HG03103 (cell line): ENCODE data around the gene PDZD2.
"Not testable (repeated sequence)": the region's sequence is repeated elsewhere in the genome, so short reads cannot be mapped to it uniquely, and the experiment has no call there.

Source experiments
- ATAC-seq: cut with Tn5 transposase; IDR thresholded peaks from one replicate; pipeline ENCODE4 v1.9.1; 2021; ENCODE audit warnings: low read depth; ENCODE audit not compliant: unreplicated experiment

Gene PDZD2

GRCh38 chr5:32022638-32023037 lies 383.7 kb downstream of the PDZD2 start:
- no peak for ATAC-seq

DNA sequence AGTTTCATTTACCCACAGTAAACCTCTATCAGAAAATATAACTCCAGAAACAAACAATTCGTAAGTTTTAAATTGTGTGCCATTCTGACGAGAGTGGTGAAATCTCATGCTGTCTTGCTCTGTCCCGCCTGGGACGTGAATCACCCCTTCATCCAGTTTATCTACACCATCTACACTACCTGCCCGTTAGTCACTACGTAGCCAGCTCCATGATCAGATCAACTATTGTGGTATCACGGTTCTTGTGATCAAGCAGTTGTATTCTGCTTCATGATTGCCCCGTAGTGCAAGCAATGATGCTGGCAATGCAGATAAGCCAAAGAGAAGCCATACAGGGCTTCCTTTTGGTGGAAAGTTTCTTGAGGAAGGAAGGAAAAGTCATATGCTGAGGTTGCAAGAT lies 384.9 kb downstream of the PDZD2 start:
- ATAC-seq = no peak

DNA sequence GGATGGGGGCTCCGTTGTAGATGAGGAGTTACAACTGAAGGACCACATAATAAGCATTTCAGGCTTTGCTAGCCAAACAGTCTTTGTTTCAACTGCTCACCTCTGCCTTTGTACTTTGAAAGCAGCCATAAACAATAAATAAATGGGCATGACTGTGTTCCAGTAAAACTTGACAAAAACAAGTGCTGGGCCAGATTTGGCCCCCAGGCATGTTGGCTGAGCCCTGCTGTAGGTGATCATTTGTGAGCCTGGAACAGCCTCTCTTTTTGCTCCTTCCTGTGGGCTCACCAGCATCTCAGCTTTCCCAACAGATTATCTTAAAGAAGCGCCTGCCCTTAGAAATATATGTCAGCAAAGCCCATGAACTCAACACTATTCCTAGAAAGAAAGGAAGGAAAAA lies 385.8 kb downstream of the PDZD2 start:
- ATAC-seq = no peak

DNA sequence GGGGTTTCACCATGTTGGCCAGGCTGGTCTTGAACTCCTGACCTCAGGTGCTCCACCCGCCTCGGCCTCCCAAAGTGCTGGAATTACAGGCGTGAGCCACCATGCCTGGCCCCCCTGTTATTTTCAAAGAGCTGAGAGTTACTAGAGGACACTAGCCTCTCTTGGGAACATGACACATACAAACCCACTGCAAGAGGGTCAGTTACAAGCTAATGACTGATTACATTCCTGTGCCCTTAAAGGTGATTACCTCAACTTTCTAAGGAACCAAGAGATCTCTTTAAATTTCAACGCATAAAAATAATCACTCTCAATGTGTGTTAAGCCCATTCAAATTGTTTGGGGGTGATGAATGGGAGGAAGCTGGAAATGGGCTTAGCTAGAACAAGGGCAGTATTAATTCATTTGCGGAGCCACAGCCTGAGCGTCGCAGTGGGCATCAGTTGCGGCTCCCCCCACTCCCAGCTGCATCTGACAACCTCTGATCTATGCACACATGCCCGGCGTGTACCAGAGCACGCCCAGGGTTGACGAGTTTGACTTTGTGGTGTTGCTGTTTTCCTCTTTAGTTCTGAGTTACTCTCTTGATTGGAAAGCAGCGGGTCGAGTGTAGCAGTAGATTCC lies 388.3 kb downstream of the PDZD2 start:
- no peak for ATAC-seq

DNA sequence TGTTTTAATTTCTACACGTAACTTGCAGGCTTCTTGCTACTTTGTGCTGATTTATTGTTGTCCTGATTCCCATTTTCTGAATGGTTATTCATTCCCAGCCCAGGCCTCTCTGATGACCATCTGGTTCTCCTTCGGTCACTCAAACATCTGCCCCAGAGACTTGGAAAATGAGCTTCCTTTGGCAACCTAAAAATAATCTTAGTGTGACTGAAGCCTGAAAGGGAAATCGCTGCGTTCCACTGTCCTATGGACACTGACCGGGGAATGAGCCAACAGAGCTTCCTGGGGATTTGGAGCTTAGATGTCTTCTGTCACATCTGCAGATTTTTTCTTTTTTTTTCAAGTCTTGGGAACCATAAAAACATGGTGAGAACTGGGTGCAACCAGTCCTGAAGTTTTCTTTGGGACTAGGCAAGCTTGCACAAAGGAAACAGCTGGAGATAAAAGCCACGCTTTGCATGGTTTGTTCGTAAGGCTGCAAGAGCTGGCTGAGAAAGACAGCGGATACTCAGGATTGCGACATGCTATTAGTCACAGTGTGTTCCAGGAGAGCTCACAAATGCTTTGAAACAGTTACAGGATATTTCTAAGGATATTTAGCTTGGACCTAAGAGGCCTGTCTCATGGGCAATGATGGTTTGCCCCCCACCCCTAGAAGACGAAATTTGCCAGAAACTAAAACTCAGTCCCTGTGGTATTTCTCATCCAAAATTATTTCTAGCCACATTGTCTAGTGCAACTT lies 389.0 kb downstream of the PDZD2 start:
- ATAC-seq = no peak

DNA sequence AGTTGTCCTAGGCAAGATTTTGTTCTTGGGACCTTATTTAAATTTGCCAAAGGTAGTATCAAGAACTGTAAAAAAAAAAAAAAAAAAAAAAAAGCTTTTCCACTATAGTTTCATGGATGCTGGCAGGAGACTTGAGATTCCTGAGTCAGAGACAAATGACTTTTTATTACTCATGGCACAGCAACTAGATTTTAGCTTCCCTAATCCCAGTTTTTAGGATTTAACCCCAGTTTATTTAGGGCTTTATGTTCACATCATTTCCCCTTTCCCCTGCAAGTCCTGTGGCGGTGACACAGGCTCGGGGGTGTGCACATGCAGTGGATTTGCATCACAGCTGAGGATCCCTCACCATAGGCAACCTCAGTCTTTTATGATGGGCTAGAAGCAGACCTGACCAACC lies 390.3 kb downstream of the PDZD2 start:
- ATAC-seq = no peak

GRCh38 chr5:32029781-32030180 lies 390.9 kb downstream of the PDZD2 start:
- no peak for ATAC-seq

- no peak for ATAC-seq
These were observed 391.3 kb downstream of the PDZD2 start for GRCh38 chr5:32030222-32030621.

DNA sequence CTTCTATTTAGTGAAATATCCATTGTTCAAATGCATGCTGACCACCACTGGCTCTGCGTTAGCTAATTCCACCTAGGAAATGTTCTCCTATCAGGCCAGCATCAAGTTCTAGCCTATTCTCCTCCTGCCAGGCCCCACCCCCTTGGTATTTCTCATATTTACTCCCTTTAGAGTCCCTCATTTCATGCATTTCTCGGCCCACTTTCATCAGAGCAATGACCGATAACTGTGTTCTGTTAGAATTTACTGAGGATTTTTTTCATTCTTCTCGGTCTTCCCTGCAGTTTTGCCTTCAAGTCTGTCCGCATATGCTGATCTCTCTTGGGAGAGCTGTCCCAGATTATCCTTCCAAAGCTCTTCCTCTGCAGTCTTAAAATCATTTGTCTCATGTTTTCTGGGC lies 391.8 kb downstream of the PDZD2 start:
- no peak for ATAC-seq

DNA sequence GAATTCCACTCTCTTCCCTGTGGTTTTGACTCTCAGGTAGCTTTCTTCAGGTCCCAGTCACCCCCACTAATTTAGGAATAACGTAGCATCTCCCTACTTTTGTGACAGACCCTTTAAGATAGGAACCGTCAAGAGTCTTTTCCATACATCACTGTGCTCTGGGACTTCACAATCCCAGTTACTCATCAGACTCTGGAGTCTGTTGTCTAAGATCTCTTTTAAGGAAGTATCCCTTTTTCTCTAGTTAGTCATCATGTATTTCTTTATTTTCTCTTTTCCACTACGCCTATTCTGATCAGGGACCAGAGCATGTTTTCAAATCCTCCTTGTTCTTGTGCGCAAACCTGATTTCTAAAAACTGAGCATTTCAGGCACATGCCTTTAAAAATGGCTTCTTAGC lies 392.2 kb downstream of the PDZD2 start:
- ATAC-seq = no peak

DNA sequence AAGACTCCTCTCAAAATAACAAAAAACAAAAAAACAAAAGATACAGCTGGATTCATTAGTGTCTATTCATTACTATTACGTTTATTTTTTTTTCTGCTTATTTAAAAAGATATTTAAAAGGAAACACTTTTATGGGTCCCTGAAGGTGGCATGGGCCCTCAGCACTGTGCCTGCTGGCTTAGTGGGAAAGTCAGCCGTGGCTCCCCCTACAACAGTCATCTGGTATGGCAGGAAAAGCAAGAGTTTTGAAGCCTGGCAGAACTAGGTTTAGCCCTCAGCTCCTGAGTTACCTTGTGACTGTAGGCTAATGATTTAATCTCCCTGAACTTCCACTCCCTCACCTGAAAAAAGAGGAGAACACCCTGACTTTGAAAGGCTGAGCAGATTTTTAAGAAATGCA lies 399.6 kb downstream of the PDZD2 start:
- no peak for ATAC-seq

DNA sequence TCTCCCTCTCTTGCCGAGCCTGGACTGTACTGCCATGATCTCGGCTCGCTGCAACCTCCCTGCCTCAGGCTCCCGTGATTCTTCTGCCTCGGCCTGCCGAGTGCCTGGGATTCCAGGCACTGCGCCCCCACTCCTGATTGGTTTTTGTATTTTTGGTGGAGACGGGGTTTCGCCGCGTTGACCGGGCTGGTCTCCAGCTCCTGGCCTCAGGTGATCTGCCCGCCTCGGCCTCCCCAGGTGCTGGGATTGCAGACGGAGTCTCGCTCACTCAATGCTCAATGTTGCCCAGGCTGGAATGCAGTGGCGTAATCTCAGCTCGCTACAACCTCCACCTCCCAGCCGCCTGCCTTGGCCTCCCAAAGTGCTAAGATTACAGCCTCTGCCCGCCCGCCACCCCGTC lies 400.2 kb downstream of the PDZD2 start:
- not testable (repeated sequence) for ATAC-seq

DNA sequence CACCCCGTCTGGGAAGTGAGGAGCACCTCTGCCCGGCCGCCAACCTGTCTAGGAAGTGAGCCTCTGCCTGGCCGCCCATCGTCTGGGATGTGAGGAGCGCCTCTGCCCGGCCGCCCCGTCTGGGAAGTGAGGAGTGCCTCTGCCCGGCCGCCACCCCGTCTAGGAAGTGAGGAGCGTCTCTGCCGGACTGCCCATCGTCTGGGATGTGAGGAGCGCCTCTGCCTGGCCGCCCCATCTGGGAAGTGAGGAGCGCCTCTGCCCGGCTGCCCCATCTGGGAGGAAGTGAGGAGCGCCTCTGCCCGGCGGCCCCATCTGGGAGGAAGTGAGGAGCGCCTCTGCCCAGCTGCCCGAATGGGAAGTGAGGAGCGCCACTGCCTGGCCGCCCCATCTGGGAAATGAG lies 400.7 kb downstream of the PDZD2 start:
- not testable (repeated sequence) for ATAC-seq

- ATAC-seq = not testable (repeated sequence)
These were observed 401.3 kb downstream of the PDZD2 start for GRCh38 chr5:32040181-32040695.

DNA sequence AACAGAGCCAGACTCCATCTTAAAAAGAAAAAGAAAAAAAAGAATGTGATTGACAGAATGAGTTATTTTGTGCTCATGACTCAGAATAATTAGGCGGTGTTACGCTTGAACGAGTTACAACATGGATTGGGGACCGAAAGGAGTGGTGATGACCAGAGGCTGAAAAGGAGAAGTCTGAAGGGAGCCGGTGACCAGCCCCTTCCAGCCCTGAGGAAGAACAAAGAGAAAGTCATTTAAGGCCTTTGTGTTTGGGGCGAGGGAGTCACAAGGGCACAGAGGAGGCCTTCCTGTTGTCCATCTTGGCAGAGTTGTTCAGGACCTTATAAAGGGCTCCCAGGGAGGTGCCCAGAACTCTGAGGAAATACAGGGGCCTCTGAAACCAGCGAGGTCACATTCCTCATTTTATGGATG lies 403.6 kb downstream of the PDZD2 start:
- no peak for ATAC-seq

DNA sequence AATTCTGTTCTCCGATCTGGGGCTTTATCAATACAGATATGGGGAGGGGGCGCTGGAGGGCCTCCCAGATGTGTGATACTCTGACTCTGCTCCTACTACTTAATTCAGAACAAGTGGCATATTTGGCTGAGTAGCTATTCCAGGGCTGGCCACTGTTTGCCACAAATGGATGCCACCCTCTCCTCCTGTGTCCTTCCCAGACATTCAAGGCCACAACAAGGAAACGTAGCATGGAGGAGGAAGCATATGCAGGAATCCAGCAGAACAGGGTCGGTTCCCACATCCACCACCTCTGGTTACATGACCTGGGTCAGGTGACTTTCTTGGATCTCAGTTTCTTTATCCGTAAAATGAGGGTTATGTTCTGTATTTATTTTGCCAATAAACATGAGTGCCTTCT lies 404.2 kb downstream of the PDZD2 start:
- ATAC-seq = no peak

GRCh38 chr5:32044434-32044833 lies 405.5 kb downstream of the PDZD2 start:
- no peak for ATAC-seq

DNA sequence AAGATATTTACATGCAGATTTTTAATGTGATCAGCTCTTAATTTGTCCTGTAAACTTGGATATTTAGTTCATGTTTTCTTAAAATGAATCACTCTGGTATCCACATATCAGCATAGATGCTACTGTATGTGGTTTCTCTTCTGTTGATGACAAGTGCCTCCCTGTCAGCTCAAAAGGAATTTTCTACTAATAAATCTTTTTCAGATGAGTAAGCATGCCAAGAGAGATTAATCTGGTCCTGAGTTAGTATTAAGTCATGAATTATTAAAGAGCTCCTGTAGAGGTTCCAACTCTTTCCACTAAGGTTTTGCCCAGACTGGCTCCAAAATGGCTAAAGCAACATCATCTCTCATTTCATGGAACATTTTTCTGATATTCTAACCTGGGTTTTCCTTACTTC lies 406.0 kb downstream of the PDZD2 start:
- no peak for ATAC-seq

DNA sequence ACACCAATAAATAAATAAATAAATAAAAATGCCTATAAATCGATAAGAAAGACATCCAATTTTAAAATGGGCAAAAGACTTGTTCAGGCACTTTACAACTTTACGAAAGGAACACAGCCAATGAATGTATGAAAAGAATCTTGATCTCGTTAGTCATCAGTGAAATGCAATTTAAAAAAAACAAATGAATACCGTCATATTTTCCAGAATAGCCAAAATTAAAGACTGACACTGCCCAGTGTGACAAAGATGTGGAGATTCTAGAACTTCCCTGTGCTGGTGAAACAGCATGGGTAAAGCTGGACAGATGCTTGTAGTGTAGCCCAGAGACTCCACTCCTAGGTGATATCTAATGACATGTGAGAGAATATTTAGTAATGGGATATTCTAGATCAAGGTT lies 408.1 kb downstream of the PDZD2 start:
- ATAC-seq = no peak

DNA sequence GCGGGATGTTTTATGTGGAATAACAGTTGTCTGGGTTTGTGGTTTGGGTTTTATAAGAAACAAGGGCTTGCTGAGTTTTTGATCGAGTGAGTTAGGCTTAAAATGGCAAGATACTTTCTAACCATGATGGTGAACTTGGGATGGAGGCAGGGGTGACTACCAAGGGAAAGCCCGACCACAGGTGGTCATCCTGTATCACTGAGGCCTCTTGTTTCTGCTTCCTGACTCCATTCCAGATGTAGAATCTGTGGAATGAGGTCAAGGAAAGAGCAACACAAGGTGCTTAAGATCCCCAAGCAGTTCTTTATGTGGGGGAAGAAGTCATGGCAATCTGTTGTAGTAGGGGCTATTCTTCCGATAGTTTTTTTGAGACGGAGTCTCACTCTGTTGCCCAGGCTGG lies 412.9 kb downstream of the PDZD2 start:
- ATAC-seq = no peak

GRCh38 chr5:32055891-32056866 lies 417.2 kb downstream of the PDZD2 start:
- ATAC-seq = no peak
